ENCODE measurements around the gene TMED5.
"Not testable (repeated sequence)": the region's sequence is repeated elsewhere in the genome, so short reads cannot be mapped to it uniquely, and the experiment has no call there.

TMED5 gene

DNA sequence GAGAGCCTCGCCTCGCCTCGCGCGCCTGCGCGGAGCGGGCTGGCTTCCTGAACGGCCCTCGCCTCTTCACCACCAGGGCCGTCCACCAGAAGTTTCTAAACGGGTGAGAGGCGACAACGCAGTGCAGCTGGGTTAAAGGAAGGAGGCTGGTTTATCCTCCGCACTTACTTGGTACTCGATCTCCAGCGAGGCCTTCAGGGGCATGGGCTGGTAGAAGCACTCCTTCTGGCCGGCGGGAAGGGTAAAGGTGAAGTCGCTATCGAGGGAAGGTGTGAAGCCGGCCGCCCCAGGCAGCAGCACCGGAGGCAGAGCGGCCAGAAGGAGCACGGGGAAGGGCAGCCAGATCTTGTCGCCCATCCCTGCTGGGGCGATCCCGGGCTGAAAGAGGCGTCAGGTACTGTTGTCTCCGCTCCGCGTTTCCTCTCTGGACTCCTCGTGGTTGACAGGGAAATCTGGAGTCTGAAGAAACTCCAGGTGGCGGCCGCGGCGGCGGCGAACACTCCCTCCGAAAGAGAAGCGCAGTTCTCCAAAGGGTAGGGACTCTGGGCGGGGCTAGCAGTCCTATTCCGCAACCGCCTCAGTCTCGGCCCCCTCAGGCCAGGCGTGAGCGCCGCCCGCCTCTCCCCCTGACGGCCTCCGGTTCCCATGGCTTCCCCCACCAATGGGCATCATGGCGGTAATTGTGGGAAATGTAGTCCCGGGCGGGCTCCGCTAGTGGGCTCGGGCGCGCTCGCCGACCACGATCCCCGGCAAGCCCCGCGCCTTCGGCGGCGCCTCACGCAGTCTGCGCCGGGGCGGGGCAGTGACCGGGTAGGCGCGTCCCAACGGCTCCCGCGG is at the start of gene TMED5:
Gene TMED5 (minus strand): TSS at position 528 of the 837 bp plus-strand sequence. CDS start 171 bp downstream, at position 357.
- peak; percentile 95 for DNase-seq

DNA sequence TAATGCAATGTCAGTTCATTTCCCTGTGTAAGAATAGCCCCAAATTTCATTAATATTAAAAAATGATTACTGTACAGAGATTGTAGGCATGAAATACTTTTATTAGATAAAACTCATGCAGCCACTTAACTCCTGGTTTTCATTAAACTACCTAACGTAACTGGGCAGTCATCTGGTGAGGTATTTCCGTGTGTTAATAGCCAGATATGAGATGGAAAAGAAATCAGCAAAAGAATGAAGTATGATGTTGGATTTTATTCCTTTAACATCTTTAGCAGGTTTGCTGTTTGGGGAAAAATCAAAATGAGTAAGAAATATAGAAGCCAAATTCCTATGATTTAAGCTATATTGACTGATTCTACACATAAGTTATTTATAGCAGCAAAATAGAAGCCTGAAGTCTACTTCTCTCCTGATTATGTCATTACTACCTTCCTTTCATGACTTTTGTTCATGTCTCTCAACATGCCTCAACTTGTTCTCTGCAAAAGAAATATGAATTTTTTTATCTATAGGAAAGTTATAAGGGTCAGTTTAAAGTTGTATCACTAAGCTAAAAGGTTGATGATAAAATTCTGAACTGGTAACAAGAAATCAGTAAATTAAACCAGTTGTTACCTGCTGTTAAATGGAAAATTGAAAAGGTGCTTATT is 42.9 kb upstream of the TMED5 start:
- no peak for DNase-seq

DNA sequence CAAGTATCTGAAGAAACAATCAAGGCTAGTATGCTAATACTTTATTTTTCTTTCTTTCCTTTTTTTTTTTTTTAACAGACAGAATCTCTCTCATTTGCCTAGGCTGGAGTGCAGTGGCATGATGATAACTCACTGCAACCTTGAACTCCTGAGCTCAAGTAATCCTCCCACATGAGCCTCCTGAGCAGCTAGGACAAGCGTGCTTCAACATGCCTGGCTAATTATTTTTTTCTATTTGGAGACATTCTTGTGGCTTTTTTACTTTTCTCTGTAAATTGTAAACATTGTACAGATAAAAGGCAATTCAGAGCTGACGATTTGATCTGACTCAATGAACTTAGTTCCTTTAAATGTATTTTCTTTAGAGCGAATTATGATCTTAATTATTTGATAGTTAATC is 41.7 kb upstream of the TMED5 start:
- DNase-seq: no peak

DNA sequence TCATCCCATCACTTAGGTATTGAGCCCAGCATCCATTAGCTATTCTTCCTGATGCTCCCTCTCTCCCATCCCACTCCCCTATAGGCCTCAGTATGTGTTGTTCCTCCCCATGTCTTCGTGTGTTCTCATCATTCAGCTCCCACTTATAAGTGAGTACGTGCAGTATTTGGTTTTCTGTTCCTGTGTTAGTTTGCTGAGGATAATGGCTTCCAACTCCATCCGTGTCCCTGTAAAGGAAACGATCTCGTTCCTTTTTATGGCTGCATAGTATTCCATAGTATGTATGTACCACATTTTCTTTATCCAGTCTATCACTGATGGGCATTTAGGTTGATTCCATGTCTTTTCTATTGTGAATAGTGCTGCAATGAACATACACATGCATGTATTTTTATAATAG is 40.5 kb upstream of the TMED5 start:
- not testable (repeated sequence) for DNase-seq

DNA sequence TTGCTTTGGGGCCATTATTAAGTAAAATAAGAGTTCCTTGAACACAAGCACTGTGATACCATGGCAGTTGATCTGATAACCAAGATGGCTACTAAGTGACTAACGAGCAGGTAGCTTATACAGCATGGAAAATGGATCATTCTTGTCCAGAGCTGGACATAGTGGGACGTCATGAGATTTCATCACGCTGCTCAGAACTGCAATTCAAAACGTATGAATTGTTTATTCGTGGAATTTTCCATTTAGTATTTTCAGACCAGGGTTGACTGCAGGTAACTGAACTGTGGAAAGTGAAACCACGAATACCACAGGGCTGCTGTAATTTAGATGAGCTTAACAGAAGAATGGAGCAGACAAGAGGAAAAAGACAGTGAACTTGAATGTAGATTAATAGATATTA is 39.2 kb upstream of the TMED5 start:
- no peak for DNase-seq

DNA sequence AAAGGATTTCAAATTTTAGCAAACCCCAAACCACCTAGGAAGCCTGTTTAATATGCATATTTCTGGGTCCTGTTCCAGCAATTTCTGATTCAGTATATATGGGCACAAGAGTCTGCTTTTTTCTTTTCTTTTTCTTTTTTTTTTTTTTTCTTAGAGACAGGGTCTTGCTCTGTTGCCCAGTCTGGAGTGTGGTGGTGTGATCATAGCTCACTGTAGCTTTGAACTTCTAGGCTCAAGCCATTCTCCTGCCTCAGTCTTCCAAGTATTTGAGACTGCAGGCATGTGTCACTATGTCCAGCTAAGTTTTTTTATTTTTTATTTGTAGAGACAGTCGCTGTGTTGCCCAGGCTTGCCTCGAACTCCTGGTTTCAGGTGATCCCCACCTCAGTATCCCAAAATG is 35.1 kb upstream of the TMED5 start:
- no peak for DNase-seq

DNA sequence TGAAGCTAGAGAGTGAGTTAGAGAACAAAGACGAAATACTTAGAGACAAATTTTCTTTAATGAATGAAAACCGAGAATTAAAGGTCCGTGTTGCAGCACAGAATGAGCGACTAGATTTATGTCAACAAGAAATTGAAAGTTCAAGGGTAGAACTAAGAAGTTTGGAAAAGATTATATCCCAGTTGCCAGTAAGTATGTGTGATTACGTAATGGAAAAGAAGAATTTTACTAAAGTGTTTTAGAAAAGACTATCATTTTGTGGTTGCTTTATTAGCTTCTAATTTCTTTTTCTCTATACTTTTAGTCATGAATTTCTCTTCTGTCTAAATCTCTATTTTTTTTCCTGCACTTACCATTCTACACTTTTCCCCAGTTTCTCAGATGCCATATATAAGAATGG is 27.0 kb upstream of the TMED5 start:
- no peak for DNase-seq

DNA sequence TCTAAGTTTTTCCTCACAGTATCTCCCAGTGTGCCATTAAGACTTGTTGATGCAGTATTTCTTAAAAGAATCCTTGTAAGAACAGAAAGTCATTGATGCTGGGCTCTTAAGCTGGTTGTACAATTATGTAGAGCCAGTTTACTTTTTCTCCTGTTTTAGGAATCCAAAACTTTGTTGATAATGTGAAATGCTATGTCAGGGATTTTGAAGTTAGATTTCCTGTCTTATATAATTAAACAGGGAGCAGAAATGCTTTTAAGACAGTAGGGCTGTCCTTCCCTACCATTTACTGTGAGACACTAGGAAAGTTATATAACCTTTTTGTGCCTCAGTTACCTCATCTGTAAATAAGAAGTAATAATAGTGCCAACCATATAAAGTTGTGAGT is 26.3 kb upstream of the TMED5 start:
- no peak for DNase-seq

DNA sequence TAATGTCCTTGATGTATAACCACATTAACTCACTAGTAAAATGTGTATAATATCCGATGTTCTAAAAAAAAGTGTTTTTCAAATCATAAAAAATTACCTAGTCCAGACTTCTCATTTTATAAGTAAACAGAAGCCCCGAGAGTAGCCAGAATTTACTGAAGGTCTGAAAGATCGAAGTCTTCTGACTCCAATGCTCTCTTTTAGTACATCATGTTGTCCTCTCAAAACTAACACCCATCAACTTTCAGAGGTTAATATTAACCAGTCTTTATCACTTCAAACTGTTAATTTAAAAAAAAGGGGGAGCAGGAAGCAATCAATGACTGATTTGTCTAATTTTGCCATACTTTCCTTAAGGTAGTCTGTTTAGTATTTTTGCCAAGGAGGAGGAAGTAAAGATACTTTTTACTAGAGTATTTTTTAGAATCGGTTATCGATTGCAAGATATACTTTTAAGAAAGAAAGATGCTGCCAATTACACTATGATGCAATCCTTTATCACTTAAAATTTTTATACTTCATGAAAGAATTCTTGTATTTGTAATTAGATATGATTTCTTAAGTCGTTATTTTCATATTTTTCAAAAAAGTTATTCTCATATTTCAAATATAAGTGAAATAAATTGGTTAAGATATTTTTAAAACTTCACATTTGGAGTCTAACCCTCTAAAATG is 25.8 kb upstream of the TMED5 start:
- DNase-seq: no peak

DNA sequence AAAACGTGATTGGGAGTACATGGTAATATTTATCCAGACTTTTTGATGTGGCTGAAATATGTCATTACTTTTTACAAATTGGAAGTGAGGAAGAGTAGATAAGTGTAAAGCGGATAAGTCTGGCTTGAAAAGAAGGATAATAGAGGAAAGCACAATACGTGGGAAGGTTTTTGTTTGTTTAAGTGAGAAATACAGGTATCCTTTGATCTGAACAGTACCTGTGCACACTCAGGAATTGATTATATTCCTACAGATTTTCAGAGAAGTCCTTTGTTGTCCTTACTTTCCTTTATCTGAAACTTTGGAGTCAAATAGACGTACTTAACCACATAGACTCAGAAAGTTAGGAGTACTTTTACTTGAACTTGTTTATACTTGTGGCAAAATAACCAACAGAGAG is 20.5 kb upstream of the TMED5 start:
- DNase-seq: no peak

DNA sequence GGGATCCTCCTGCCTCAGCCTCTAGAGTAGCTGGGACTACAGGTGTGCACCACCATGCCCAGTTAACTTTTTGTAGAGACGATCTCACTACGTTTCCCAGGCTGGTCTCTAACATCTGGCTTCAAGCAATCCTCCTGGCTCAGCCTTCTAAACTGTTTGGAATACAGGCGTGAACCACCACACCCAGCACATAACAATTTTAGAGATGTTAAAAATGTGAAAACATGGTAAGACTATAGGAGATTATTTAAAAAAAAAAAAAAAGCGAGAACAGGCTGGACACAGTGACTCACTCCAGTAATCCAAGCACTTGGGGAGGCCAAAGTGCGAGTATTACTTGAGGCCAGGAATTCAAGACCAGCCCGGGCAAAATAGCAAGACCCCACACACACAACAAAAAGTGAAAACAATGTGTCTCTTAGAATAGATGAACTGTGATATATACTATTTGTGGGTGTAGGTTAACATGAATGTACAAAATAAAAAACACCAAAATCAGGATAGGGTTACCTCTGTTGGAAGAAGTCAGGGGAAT is 19.9 kb upstream of the TMED5 start:
- no peak for DNase-seq

DNA sequence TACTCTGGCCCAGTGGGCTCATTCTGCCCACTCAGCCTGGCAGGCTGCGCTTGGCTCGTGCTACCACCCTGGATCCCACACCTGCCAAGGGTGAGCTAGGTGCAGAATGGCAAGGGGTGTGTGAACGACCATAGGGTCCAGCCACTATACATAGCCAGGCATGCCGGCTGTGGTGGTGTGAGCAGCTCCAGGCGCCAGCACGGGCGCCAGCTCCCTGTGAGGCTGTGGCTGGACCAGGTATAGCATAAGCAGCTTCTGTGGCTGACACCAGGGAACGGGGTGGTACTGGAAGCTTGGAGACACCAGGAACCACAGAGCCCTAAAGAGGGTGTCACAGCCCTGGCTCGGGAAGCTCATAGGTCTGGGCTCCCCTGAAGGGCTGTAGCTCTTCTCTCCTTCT is 18.9 kb upstream of the TMED5 start:
- DNase-seq: no peak

DNA sequence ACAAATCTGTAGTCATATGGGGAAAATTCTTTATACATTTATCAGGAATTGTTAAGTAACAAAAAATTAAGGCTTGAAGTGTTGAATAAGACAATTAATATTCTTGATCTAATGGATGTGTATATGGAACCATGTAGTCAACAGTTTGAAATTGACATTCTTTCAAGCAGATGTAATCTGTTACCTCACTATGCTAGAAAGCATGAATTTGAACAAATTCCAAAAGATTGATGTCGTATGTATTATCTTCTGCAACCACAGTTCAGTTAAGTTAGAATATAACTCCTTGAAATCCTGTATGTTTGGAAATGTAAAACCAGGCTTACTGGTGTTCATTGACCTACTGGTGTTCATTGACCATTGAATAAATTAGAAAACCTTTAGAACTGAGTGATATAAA is 16.4 kb upstream of the TMED5 start:
- no peak for DNase-seq

DNA sequence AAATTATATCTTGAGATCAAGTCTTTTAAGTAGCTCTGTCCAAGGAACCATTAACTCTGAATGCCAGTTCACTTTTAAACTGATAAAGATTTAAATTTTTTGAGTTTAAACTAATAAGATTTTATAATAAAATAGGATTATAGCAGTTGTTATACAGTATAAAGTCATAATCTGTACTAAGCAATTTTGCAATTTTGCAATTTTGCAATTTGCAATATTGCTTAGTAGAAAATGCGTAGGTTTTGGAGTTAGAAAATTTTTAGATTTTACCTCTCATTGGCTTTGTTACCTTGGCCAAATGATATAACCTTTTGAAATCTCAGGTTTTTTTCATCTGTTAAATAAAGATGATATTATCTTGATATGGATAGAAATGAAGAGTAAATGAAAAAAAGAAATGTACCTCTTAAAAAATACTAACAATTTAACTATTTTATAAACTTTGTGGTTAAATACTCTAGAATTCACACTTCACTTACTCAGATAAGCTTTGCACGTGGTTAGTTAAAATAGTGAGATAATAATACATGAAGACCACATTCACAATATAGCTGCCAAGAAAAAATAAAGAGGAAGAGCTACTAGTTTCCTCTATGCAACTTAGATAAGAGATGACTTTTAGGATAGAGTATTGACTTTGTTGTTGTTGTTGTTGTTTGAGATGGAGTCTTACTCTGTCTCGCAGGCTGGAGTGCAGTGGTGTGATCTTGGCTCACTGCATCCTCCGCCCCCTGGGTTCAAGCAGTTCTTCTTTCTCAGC is 14.2 kb upstream of the TMED5 start:
- DNase-seq: no peak

DNA sequence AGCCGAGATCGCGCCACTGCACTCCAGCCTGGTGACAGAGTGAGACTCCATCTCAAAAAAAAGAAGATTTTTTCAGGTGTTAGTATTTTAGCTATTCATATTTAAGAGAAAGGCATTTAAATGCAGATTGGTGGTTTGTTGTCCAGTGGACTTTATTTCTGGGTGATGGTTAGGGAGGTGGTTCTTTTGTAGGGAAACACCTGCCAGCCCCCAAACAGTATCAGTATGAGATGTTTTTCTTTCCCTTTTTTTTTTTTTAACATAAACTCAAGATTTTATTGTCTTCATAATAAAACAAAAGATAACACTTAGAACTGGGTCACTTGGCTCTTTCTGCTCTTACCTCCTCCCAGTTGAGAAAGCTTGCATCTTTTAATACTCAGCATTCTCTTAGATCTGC is 10.2 kb upstream of the TMED5 start:
- DNase-seq: no peak

DNA sequence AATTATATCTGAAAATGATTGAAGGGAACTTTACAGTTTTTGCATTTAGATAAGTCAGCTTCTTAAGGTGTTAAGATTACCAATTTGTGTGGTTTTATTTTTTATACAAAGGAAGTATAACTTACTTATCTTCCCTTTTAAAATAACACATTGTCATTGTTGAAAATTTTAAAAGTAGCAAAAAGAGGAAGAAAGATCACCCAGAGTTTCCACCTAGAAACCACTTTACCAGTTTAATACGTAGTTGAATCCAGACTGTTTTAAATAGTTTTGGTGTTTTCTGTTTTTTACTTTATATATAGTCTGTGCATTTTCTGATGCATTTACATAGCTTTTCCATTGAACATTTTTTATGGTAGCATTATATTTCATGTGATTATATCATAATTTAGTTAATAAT is 6.5 kb upstream of the TMED5 start:
- DNase-seq: no peak

DNA sequence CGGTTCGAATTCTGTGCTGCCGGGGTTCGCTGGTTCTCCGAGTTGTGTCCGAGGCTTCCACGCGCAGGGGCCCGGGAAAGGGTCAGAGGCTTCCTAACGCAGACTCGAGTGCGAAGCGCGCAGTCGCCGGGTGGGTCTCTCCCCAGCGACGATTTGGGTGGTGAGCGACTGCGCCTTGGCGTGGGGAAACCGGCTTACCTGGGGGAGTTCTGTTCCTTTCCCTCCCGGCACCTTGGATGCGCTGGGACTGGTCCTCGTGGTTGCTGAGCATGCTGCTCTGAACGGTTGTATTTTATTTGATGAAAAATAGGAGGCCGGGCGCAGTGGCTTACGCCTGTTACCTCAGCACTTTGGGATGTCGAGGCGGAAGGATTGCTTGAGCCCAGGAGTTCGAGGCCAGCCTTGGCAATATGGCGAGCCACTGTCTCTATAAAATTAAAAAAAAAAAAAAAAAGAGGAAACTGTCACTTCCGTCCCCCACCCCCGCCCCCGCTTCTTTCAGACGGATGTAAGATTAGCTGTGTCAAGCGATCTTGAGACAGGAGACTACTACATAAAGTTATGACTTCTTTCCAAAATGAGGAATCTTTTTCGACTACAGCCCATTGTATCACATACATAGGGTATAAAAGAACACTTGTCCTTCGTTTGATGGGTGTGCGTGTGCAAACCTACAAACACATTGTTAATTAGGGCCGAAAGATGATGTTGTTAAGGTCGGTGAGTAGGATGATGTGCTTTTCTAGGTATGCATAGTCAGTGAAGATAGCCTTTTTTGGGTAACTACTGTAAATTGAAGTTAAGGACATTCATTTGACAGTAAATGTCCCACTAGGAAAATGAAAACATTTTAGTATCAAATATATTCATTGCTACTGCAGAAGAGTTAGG is 755 bp upstream of the TMED5 start, which contains the start of gene CCDC18:
Gene CCDC18 (plus strand): TSS at position 2 of the 891 bp plus-strand sequence. CDS start 2,638 bp downstream, outside the sequence.
- no peak for DNase-seq

DNA sequence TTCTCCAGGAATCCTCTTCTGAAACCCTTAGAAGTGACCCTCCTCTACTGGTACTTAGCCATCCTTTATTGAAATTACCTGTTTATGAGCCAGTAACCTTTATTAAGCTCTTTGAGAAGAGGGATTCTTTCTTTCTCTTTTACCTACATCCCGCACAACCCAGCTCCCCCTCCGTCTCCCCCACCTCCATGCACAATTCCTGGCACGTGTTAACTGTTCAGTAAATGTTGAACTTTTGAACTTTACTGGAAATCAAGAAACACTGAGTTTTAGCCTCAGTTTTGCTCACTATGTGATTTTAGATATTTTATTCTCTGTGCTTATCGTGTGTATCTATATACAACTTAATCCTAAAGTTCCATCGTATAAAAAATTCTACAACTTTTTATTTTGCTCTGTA is 1.8 kb downstream of the TMED5 start:
- no peak for DNase-seq

DNA sequence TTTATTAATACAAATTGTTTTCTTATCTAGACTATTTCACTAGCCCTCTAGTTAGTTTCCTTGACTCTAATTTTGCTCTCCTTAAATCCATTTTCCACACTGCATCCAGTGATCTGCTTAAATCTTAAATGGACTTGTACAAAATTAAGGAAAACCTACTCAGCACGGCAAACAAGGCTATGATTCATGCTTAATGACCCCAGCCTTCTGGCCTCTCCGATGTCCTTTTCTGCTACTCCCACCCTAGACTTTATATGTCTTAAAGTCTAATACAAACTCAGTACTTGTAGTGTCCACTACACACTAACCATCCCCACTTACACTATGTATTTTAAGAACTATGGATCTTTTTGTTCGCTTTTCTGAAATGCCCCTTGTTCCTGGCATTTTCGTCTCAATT is 2.2 kb downstream of the TMED5 start:
- DNase-seq: no peak

DNA sequence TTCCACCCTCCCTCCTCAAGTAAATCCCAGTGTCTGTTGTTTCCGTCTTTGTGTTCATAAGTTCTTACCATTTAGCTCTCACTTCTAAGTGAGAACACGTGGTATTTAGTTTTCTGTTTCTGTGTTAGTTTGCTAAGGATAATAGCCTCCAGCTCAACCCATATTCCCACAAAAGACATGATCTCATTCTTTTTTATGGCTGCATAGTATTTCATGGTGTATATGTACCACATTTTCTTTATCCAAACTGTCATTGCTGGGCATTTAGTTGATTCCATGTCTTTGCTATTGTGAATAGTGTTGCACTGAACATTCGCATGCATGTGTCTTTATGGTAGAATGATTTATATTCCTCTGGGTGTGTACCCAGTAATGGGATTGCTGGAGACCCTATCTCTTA is 5.6 kb downstream of the TMED5 start:
- not testable (repeated sequence) for DNase-seq

DNA sequence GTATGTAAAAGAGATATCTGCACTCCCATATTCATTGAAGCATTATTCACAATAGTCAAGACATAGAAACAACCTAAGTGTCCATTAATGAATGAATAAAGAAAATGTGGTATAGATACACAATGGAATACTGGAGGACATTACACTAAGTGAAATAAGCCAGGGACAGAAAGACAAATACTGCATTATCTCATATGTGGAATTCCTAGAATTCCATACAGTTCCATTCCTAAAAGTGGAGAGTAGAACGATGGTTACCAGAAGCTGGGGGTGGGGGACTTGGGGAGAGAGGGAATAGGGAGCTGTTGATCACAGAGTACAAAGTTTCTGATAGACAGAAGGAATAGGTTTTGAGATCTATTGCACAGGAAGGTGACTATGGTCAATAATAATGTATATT is 7.4 kb downstream of the TMED5 start:
- no peak for DNase-seq

DNA sequence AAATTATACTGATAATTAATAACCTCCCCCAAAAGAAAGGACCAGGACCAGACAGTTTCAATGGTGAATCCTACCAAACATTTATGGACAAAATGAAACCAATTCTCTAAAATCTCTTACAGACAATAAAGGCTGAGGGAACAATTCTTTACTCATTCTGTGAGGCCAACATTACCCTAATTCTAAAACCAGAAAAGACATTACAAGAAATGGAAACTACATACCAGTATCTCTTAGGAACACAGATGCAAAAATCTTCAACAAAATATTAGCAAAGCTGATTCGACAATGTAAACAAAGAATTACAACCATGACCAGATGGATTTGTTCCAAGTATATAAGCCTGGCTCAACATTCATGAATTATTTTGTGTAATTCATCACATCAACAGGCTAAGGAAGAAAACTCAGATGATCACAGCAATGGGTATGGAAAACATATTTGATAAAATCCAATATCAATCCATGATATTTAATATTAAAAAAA is 8.6 kb downstream of the TMED5 start:
- no peak for DNase-seq

All from amniotic stem cell (primary cell).